Calu3 (cell line): ENCODE measurements around the gene MYBBP1A. TPM values are rescaled to one million over a fixed set of nuclear protein-coding genes. Genes with fewer than 3 reads are reported as not detected.

ENCODE experiments used
- BruUV-seq: library from RNA; stranded (reverse); fragments of 400-500 nt; replicated peaks from 2 replicates; lab custom pipeline; 2021; lab: Mats Ljungman, UMichigan
- CTCF ChIA-PET: fragments of 300-600 bp; sonication (Branson Sonifier 250); formaldehyde crosslinking; loops from one replicate; lab custom pipeline; 2022; ENCODE audit warnings: antibody characterized with exemption; lab: Charles Lee
- DNase-seq: peaks from one replicate; pipeline ENCODE4 v3.0.0; 2022
- H3K27ac Mint-ChIP-seq: one replicate; pipeline ENCODE4 v1.8.0; 2022; ENCODE audit warnings: mixed read lengths; ENCODE audit not compliant: unreplicated experiment
- H3K27me3 Mint-ChIP-seq: one replicate; pipeline ENCODE4 v1.8.0; 2022; ENCODE audit warnings: mixed read lengths; ENCODE audit not compliant: unreplicated experiment
- H3K36me3 Mint-ChIP-seq: one replicate; pipeline ENCODE4 v1.8.0; 2022; ENCODE audit warnings: mild to moderate bottlenecking, moderate library complexity, mixed read lengths; ENCODE audit not compliant: insufficient read depth, unreplicated experiment
- H3K4me1 Mint-ChIP-seq: one replicate; pipeline ENCODE4 v1.8.0; 2022; ENCODE audit warnings: mild to moderate bottlenecking, low read depth, mixed read lengths; ENCODE audit not compliant: unreplicated experiment
- H3K4me3 Mint-ChIP-seq: one replicate; pipeline ENCODE4 v1.8.0; 2022; ENCODE audit warnings: mild to moderate bottlenecking, low read depth, moderate library complexity, mixed read lengths; ENCODE audit not compliant: unreplicated experiment
- H3K9me3 Mint-ChIP-seq: one replicate; pipeline ENCODE4 v1.8.0; 2022; ENCODE audit warnings: low read depth, mixed read lengths; ENCODE audit not compliant: unreplicated experiment
- intact Hi-C: fragments of 100-400 bp; cut with micrococcal nuclease; formaldehyde crosslinking; loops from one replicate; pipeline ENCODE4 v1.10.0; 2022; ENCODE audit not compliant: unreplicated experiment
- total RNA-seq: library from RNA; stranded (reverse); gene quantifications from 2 replicates; pipeline ENCODE4 v1.2.3, GENCODE V29; 2022
- TF ChIP-seq, protein P1 (sequence below): fragments of 200-600 bp; IDR thresholded peaks from one replicate; pipeline ENCODE4 v1.8.0; 2022; ENCODE audit warnings: antibody characterized with exemption; ENCODE audit not compliant: unreplicated experiment

Gene MYBBP1A
- total RNA-seq, 1 experiment from 2014 or later = 64.2 TPM

DNA sequence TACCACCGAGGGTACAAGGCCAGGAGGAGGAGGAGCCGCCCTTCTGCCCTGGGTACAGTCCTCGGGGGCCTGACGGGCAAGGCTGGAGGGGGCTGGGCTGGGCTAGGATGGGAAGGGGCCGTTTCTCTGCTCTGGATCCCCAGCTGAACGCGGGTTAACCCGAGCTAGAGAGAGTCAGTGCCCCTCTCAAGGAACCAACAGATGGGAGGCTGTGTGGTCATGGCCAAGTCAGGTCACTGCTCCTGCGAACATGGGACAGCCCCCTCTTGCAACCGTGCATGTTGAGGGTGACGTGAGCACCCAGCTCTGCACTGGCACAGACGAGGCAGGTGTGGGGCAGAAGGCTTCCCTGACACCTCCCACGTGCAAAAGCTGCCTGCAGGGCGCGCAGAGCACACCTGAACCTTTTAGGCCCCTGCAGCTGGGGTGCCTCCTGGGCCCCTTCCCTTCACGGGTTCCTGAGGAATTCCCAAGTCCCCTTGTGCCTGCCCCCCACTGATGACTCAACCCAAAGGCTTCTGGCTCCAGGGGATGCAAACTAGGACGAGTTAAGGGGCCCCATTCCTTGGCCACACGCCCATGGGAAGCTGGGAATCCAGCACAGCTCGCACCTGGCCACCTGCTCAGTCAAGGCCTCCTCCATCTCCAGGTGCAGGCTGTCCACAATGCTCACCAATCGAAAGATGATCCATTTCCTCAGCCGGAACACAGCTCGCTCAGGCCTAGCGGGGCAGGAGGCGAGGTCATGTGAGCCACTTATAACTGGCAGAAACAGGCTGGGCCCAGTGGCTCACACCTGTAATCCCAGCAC is 6.3 kb downstream of the MYBBP1A start:
- Mint-ChIP-seq H3K27me3 (no peaks in the 10 kb centered on the region), H3K27ac (no peak overlapping the region), H3K4me1 (no peaks in the 10 kb centered on the region), H3K9me3 (no peaks in the 10 kb centered on the region), H3K4me3 (no peak overlapping the region), H3K36me3 (peaks cover 70% of the 10 kb centered on the region)
- CTCF ChIA-PET = no interaction called here
- BruUV-seq = no TSS peak
- TF ChIP-seq, protein P1, sequence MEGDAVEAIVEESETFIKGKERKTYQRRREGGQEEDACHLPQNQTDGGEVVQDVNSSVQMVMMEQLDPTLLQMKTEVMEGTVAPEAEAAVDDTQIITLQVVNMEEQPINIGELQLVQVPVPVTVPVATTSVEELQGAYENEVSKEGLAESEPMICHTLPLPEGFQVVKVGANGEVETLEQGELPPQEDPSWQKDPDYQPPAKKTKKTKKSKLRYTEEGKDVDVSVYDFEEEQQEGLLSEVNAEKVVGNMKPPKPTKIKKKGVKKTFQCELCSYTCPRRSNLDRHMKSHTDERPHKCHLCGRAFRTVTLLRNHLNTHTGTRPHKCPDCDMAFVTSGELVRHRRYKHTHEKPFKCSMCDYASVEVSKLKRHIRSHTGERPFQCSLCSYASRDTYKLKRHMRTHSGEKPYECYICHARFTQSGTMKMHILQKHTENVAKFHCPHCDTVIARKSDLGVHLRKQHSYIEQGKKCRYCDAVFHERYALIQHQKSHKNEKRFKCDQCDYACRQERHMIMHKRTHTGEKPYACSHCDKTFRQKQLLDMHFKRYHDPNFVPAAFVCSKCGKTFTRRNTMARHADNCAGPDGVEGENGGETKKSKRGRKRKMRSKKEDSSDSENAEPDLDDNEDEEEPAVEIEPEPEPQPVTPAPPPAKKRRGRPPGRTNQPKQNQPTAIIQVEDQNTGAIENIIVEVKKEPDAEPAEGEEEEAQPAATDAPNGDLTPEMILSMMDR = no peak
- intact Hi-C loops = no loop called here
- no peak for DNase-seq

- DNase-seq = no peak
- H3K9me3 Mint-ChIP-seq = no peaks in the 10 kb centered on the region
- intact Hi-C loops = no loop called here
- H3K4me3 Mint-ChIP-seq = no peak overlapping the region
- TF ChIP-seq, protein P1 = no peak
- CTCF ChIA-PET = no interaction called here
- no peaks in the 10 kb centered on the region for H3K27me3 Mint-ChIP-seq
- no TSS peak for BruUV-seq
- no peak overlapping the region for H3K27ac Mint-ChIP-seq
- H3K4me1 Mint-ChIP-seq = no peaks in the 10 kb centered on the region
- H3K36me3 Mint-ChIP-seq = peaks cover 72% of the 10 kb centered on the region
Observed at GRCh38 chr17:4548061-4548461, 7.1 kb downstream of the MYBBP1A start.

- Mint-ChIP-seq H3K36me3 (peaks cover 72% of the 10 kb centered on the region), H3K4me3 (no peak overlapping the region), H3K27me3 (no peaks in the 10 kb centered on the region), H3K4me1 (peaks cover 4% of the 10 kb centered on the region), H3K27ac (no peak overlapping the region), H3K9me3 (no peaks in the 10 kb centered on the region)
- CTCF ChIA-PET = no interaction called here
- no peak for DNase-seq
- no TSS peak for BruUV-seq
- TF ChIP-seq, protein P1 = no peak
- intact Hi-C loops = no loop called here
Observed at GRCh38 chr17:4547118-4547906, 7.9 kb downstream of the MYBBP1A start.

DNA sequence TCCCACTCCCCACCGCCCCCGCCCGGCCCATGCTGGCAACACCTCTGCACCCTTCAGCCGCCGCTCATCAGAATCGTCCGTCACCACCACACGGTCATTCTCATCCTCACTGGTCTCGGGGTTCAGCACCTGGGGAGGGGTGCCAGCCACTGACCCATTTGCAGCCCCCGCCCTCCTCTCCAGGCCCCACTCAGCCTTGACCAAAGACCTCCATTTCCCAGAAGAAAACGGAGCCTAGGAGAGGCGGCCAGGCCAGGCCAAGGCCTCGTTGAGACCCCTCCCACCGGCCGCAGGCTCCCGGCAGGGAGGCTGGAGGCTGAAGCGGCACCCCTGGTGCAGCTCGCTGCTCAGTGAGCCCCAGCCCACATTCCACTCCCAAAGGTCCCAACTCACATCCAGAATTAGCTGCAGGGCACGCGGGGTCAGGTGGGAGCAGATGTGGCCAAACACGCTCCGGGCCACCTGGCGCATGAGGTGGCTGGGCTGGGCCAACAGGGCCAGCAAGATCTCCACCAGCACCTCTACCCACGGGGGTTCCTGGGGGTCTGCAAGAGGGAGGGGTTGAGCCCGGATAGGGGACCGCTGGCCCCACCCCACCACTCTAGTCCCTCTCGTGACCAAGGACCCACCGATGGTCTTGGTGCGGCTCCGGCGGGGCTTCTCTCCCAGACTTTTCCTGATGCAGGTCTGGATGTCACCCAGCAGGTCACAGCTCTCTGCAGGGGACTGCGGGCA is 9.8 kb downstream of the MYBBP1A start:
- no peaks in the 10 kb centered on the region for H3K9me3 Mint-ChIP-seq
- H3K27me3 Mint-ChIP-seq = no peaks in the 10 kb centered on the region
- H3K36me3 Mint-ChIP-seq = peaks cover 76% of the 10 kb centered on the region
- no peak overlapping the region for H3K4me3 Mint-ChIP-seq
- H3K27ac Mint-ChIP-seq = no peak overlapping the region
- DNase-seq = no peak
- CTCF ChIA-PET = no interaction called here
- TF ChIP-seq, protein P1 = no peak
- peaks cover 7% of the 10 kb centered on the region for H3K4me1 Mint-ChIP-seq
- intact Hi-C loops = no loop called here
- BruUV-seq = no TSS peak
